PC-3 (cell line): ENCODE measurements around the gene ZNF385C. TPM values are rescaled to one million over a fixed set of nuclear protein-coding genes. Genes with fewer than 3 reads are reported as not detected.

Experiments
- ATAC-seq: fragments of 200-7000 bp; cut with Tn5 transposase; 2 replicates; pipeline ENCODE4 v1.9.1; 2020; ENCODE audit warnings: mild to moderate bottlenecking, moderate library complexity
- BruUV-seq: library from RNA; stranded (reverse); fragments of 400-500 nt; replicated peaks from 2 replicates; lab custom pipeline; 2021; lab: Mats Ljungman, UMichigan
- CTCF ChIA-PET: fragments of 300-600 bp; sonication (Branson Sonifier 250); formaldehyde crosslinking; loops from one replicate; lab custom pipeline; 2022; ENCODE audit warnings: antibody characterized with exemption; lab: Charles Lee
- POLR2A ChIA-PET: fragments of 300-600 bp; sonication (Branson Sonifier 250); formaldehyde crosslinking; loops from one replicate; lab custom pipeline; 2022; ENCODE audit warnings: antibody characterized with exemption; ENCODE audit not compliant: unreplicated experiment; lab: Charles Lee
- DNase-seq: peaks from one replicate; pipeline ENCODE4 v3.0.0-alpha.2; 2015
- H2AFZ ChIP-seq: fragments of 300-600 bp; sonication (generic); 2 replicates; pipeline ENCODE4 v1.6.0; 2016; ENCODE audit warnings: antibody characterized with exemption, low read length
- H3F3A ChIP-seq: fragments of 300-600 bp; sonication (generic); one replicate; pipeline ENCODE4 v1.6.0; 2017; ENCODE audit warnings: antibody characterized with exemption, low read length, control low read depth, mild to moderate bottlenecking; ENCODE audit not compliant: unreplicated experiment
- H3K27ac ChIP-seq: fragments of 300-600 bp; sonication (generic); 2 replicates; pipeline ENCODE4 v1.5.1; 2016; ENCODE audit warnings: mild to moderate bottlenecking, low read length
- H3K27me3 ChIP-seq: fragments of 300-600 bp; sonication (generic); 2 replicates; pipeline ENCODE4 v1.6.1; 2016; ENCODE audit warnings: low read length, mixed read lengths
- H3K36me3 ChIP-seq: fragments of 300-600 bp; sonication (generic); 2 replicates; pipeline ENCODE4 v1.6.1; 2016; ENCODE audit warnings: low read depth, mixed run types, low read length, mixed read lengths
- H3K4me1 ChIP-seq: fragments of 300-600 bp; sonication (generic); 2 replicates; pipeline ENCODE4 v1.5.1; 2016; ENCODE audit warnings: low read length; ENCODE audit not compliant: insufficient read depth
- H3K4me2 ChIP-seq: fragments of 300-600 bp; sonication (generic); 2 replicates; pipeline ENCODE4 v1.6.0; 2016; ENCODE audit warnings: low read length
- H3K4me3 ChIP-seq: fragments of 300-600 bp; sonication (generic); 2 replicates; pipeline ENCODE4 v1.5.1; 2016; ENCODE audit warnings: mild to moderate bottlenecking, low read length, mixed read lengths
- H3K79me2 ChIP-seq: fragments of 300-600 bp; sonication (generic); 2 replicates; pipeline ENCODE4 v1.6.1; 2017; ENCODE audit warnings: low read length, mixed read lengths
- H3K9ac ChIP-seq: fragments of 300-600 bp; sonication (generic); 2 replicates; pipeline ENCODE4 v1.6.0; 2016; ENCODE audit warnings: mild to moderate bottlenecking, low read length
- H3K9me2 ChIP-seq: fragments of 300-600 bp; sonication (generic); replicated peaks from 2 replicates; pipeline ENCODE4 v1.6.1; 2016; ENCODE audit warnings: mixed run types, low read length, mixed read lengths
- H3K9me3 ChIP-seq: fragments of 300-600 bp; sonication (generic); 2 replicates; pipeline ENCODE4 v1.6.1; 2016; ENCODE audit warnings: low read length, mixed read lengths
- H4K20me1 ChIP-seq: fragments of 300-600 bp; sonication (generic); 2 replicates; pipeline ENCODE4 v1.6.1; 2016; ENCODE audit warnings: low read length, mixed read lengths
- EZH2 ChIP-seq: fragments of 300-600 bp; sonication (generic); IDR thresholded peaks from one replicate; pipeline ENCODE4 v1.6.1; 2017; ENCODE audit warnings: antibody characterized with exemption, mild to moderate bottlenecking, low read length; ENCODE audit not compliant: unreplicated experiment
- EZH2phosphoT487 ChIP-seq: fragments of 300-600 bp; sonication (generic); IDR thresholded peaks from 2 replicates; pipeline ENCODE4 v1.6.1; 2018; ENCODE audit warnings: mild to moderate bottlenecking, antibody characterized with exemption, low read length, borderline replicate concordance
- intact Hi-C: fragments of 100-400 bp; cut with micrococcal nuclease; formaldehyde crosslinking; loops from 2 replicates; pipeline ENCODE4 v1.9.0; 2023
- total RNA-seq: library from RNA; depleted of rRNA; stranded (reverse); fragments of >200 nt; gene quantifications from 2 replicates; pipeline ENCODE4 v1.2.3, GENCODE V29; 2014
- TF ChIP-seq, protein P1 (sequence below): fragments of 300-600 bp; sonication (generic); conservative IDR thresholded peaks from 2 replicates; pipeline ENCODE4 v1.5.1; 2017; ENCODE audit warnings: antibody characterized with exemption, low read depth, mild to moderate bottlenecking, low read length

The ZNF385C gene
- total RNA-seq, 1 experiment from 2014 or later: 0.04 TPM

DNA sequence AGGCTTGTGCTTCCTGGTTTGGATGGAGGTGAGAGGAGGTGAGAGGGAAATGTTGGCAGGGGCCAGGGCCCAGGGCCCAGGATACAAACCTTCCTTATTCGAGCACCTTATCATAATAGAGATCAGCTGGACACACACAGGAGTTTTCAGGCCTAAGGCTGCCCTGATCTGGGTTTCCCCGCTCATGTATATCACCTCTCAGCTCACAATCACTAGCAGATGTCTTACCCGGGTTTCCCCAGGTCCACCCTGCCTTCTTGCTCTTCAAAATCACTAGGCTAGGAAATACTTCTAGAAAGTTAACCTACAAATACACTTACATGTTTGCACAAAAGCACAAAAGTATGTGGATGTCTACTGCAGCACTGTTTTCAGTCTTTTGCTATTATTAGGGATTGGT, 28.6 kb upstream of the ZNF385C start:
- H3K9me2 ChIP-seq: no peaks in the 10 kb centered on the region
- H3K27ac ChIP-seq: no peak overlapping the region
- H3K27me3 ChIP-seq: no peaks in the 10 kb centered on the region
- H3K9me3 ChIP-seq: no peaks in the 10 kb centered on the region
- H4K20me1 ChIP-seq: no peaks in the 10 kb centered on the region
- no TSS peak for BruUV-seq
- no peaks in the 10 kb centered on the region for H3K36me3 ChIP-seq
- POLR2A ChIA-PET: no interaction called here
- no peak overlapping the region for H3K4me3 ChIP-seq
- H3F3A ChIP-seq: no peaks in the 10 kb centered on the region
- H2AFZ ChIP-seq: no peak overlapping the region
- DNase-seq: no peak
- CTCF ChIA-PET: no interaction called here
- H3K4me1 ChIP-seq: no peaks in the 10 kb centered on the region
- TF ChIP-seq EZH2: no peak
- TF ChIP-seq EZH2phosphoT487: no peak
- TF ChIP-seq, protein P1, sequence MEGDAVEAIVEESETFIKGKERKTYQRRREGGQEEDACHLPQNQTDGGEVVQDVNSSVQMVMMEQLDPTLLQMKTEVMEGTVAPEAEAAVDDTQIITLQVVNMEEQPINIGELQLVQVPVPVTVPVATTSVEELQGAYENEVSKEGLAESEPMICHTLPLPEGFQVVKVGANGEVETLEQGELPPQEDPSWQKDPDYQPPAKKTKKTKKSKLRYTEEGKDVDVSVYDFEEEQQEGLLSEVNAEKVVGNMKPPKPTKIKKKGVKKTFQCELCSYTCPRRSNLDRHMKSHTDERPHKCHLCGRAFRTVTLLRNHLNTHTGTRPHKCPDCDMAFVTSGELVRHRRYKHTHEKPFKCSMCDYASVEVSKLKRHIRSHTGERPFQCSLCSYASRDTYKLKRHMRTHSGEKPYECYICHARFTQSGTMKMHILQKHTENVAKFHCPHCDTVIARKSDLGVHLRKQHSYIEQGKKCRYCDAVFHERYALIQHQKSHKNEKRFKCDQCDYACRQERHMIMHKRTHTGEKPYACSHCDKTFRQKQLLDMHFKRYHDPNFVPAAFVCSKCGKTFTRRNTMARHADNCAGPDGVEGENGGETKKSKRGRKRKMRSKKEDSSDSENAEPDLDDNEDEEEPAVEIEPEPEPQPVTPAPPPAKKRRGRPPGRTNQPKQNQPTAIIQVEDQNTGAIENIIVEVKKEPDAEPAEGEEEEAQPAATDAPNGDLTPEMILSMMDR: no peak
- H3K9ac ChIP-seq: no peak overlapping the region
- ATAC-seq: no peak
- intact Hi-C loops: no loop called here
- H3K4me2 ChIP-seq: no peak overlapping the region
- H3K79me2 ChIP-seq: no peaks in the 10 kb centered on the region

DNA sequence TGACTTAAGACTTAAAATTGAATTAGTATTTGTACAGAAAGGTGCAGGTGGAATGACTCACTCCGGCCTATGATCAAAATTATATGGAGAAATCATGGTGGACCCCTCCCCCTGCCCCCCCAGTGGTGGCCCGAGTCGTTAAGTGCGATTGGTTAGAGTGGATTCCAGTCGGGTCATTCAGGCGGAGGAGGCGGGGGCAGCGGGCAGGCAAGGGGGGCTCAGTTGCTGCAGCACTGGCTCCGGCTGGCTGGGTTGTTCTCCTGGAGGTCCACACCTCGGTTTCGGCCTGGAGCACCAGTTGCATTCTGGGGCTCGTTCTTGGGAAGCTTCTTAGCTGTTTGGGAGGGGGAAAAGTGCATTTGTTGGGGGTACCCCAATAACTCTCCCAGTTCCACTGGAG, 27.3 kb upstream of the ZNF385C start:
- TF ChIP-seq EZH2 (no peak), EZH2phosphoT487 (no peak)
- TF ChIP-seq, protein P1: no peak
- BruUV-seq: no TSS peak
- Histone ChIP-seq H3K27ac (no peak overlapping the region), H3K79me2 (no peaks in the 10 kb centered on the region), H3F3A (no peaks in the 10 kb centered on the region), H3K4me3 (no peak overlapping the region), H3K4me2 (no peak overlapping the region), H4K20me1 (no peaks in the 10 kb centered on the region), H3K9me2 (no peaks in the 10 kb centered on the region), H3K9me3 (no peaks in the 10 kb centered on the region), H3K4me1 (no peaks in the 10 kb centered on the region), H2AFZ (no peak overlapping the region), H3K9ac (no peak overlapping the region), H3K27me3 (no peaks in the 10 kb centered on the region), H3K36me3 (no peaks in the 10 kb centered on the region)
- DNase-seq: no peak
- intact Hi-C loops: no loop called here
- ChIA-PET POLR2A (no interaction called here), CTCF (no interaction called here)
- ATAC-seq: no peak

DNA sequence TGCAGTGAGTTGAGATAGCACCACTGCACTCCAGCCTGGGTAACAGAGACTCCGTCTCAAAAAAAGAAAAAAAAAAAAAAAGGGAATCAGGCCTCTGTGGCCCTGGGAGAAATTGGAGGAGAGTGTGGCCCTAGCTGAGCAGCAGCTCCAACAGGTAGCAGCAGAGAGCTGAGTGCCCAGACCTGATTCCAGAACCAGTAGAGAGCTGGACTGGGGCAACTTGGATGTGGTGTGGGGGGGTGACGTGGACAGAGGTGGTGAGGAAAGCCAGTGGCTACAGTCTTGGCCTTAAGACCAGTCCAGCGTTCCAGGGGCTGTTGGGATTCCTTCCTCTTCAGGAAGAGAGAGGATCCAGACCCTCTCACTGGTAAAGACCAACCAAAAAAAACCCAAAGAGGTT, 26.0 kb upstream of the ZNF385C start:
- Histone ChIP-seq H3K79me2 (no peaks in the 10 kb centered on the region), H2AFZ (no peak overlapping the region), H3K9ac (no peak overlapping the region), H3K4me2 (no peak overlapping the region), H3K27me3 (no peaks in the 10 kb centered on the region), H3K4me3 (no peak overlapping the region), H3K9me3 (no peaks in the 10 kb centered on the region), H3K4me1 (no peaks in the 10 kb centered on the region), H3K9me2 (no peaks in the 10 kb centered on the region), H4K20me1 (no peaks in the 10 kb centered on the region), H3K27ac (no peak overlapping the region), H3K36me3 (no peaks in the 10 kb centered on the region), H3F3A (no peaks in the 10 kb centered on the region)
- ChIA-PET CTCF (no interaction called here), POLR2A (no interaction called here)
- BruUV-seq: no TSS peak
- ATAC-seq (no peak), DNase-seq (no peak)
- intact Hi-C loops: no loop called here
- TF ChIP-seq EZH2 (no peak), EZH2phosphoT487 (no peak)
- TF ChIP-seq, protein P1: no peak
